ENCODE measurements around the gene KRT6B. TPM values are rescaled to one million over a fixed set of nuclear protein-coding genes. Genes with fewer than 3 reads are reported as not detected.

KRT6B gene
- total RNA-seq, 1 experiment from 2014 or later = not detected

GRCh38 chr12:52440821-52441319, 11.1 kb downstream of the KRT6B start:
- H3K36me3 ChIP-seq (ENCODE audit: insufficient read depth, low read length, poor library complexity, severe bottlenecking) = no peaks in the 10 kb centered on the region
- POLR2A ChIA-PET (ENCODE audit: low non-redundant PET) = no interaction called here

GRCh38 chr12:52439845-52440244, 12.1 kb downstream of the KRT6B start:
- Histone ChIP-seq H3K4me1 (ENCODE audit: insufficient read depth, low read length, poor library complexity, severe bottlenecking) (no peaks in the 10 kb centered on the region), H3K27ac (ENCODE audit: low read depth, low read length, poor library complexity, severe bottlenecking) (no peak overlapping the region)

More at GRCh38 chr12:52440821-52441319, 11.1 kb downstream of the KRT6B start:
- BruUV-seq (replicated peaks) = no TSS peak
- Histone ChIP-seq H3K4me3 (ENCODE audit: low read depth, low read length, poor library complexity, severe bottlenecking) (no peak overlapping the region), H3K9me3 (ENCODE audit: low read depth, low read length, poor library complexity, severe bottlenecking) (no peaks in the 10 kb centered on the region), H3K27me3 (replicated peaks; ENCODE audit: insufficient read depth, low read depth, low read length, poor library complexity) (no peaks in the 10 kb centered on the region), H3K27ac (ENCODE audit: low read depth, low read length, poor library complexity, severe bottlenecking) (no peak overlapping the region), H3K4me1 (ENCODE audit: insufficient read depth, low read length, poor library complexity, severe bottlenecking) (no peaks in the 10 kb centered on the region)
- CTCF ChIA-PET = no interaction called here
- TF ChIP-seq EZH2 (IDR thresholded peaks at IDR 0.05; ENCODE audit: borderline replicate concordance, low read depth, low read length, poor library complexity, severe bottlenecking) = no peak
- no peak for TF ChIP-seq CTCF (conservative IDR thresholded peaks at IDR 0.05; ENCODE audit: low read depth, low read length)
- no peak for DNase-seq (ENCODE audit: low spot score)
- intact Hi-C loops (cut with micrococcal nuclease; ENCODE audit: unreplicated experiment) = no loop called here

GRCh38 chr12:52439420-52439819, 12.5 kb downstream of the KRT6B start:
- BruUV-seq (replicated peaks) = no TSS peak
- no peaks in the 10 kb centered on the region for H3K4me1 ChIP-seq (ENCODE audit: insufficient read depth, low read length, poor library complexity, severe bottlenecking)

More at GRCh38 chr12:52439845-52440244, 12.1 kb downstream of the KRT6B start:
- Histone ChIP-seq H3K36me3 (ENCODE audit: insufficient read depth, low read length, poor library complexity, severe bottlenecking) (no peaks in the 10 kb centered on the region), H3K9me3 (ENCODE audit: low read depth, low read length, poor library complexity, severe bottlenecking) (no peaks in the 10 kb centered on the region), H3K27me3 (replicated peaks; ENCODE audit: insufficient read depth, low read depth, low read length, poor library complexity) (no peaks in the 10 kb centered on the region), H3K4me3 (ENCODE audit: low read depth, low read length, poor library complexity, severe bottlenecking) (no peak overlapping the region)
- no peak for DNase-seq (ENCODE audit: low spot score)
- ChIA-PET POLR2A (ENCODE audit: low non-redundant PET) (no interaction called here), CTCF (no interaction called here)
- TF ChIP-seq EZH2 (IDR thresholded peaks at IDR 0.05; ENCODE audit: borderline replicate concordance, low read depth, low read length, poor library complexity, severe bottlenecking) (no peak), CTCF (conservative IDR thresholded peaks at IDR 0.05; ENCODE audit: low read depth, low read length) (no peak)
- intact Hi-C loops (cut with micrococcal nuclease; ENCODE audit: unreplicated experiment) = no loop called here
- BruUV-seq (replicated peaks) = no TSS peak

More at GRCh38 chr12:52439420-52439819, 12.5 kb downstream of the KRT6B start:
- TF ChIP-seq CTCF (conservative IDR thresholded peaks at IDR 0.05; ENCODE audit: low read depth, low read length) = no peak
- TF ChIP-seq EZH2 (IDR thresholded peaks at IDR 0.05; ENCODE audit: borderline replicate concordance, low read depth, low read length, poor library complexity, severe bottlenecking) = no peak
- ChIA-PET POLR2A (ENCODE audit: low non-redundant PET) (no interaction called here), CTCF (no interaction called here)
- H3K9me3 ChIP-seq (ENCODE audit: low read depth, low read length, poor library complexity, severe bottlenecking) = no peaks in the 10 kb centered on the region
- intact Hi-C loops (cut with micrococcal nuclease; ENCODE audit: unreplicated experiment) = no loop called here
- no peak overlapping the region for H3K27ac ChIP-seq (ENCODE audit: low read depth, low read length, poor library complexity, severe bottlenecking)
- no peak overlapping the region for H3K4me3 ChIP-seq (ENCODE audit: low read depth, low read length, poor library complexity, severe bottlenecking)
- no peaks in the 10 kb centered on the region for H3K36me3 ChIP-seq (ENCODE audit: insufficient read depth, low read length, poor library complexity, severe bottlenecking)
- no peaks in the 10 kb centered on the region for H3K27me3 ChIP-seq (replicated peaks; ENCODE audit: insufficient read depth, low read depth, low read length, poor library complexity)
- DNase-seq (ENCODE audit: low spot score) = no peak
